GM23338 (cell line): ENCODE results near the gene RAP1A. TPM values are rescaled to one million over a fixed set of nuclear protein-coding genes. Genes with fewer than 3 reads are reported as not detected.

ENCODE experiments used
- ATAC-seq: fragments of 200-7000 bp; cut with Tn5 transposase; 3 replicates; pipeline ENCODE4 v1.9.1; 2020
- DNase-seq: peaks from one replicate; pipeline ENCODE4 v3.0.0-alpha.2; 2015; ENCODE audit warnings: low spot score
- H2AFZ ChIP-seq: fragments of 200-600 bp; sonication (generic); 2 replicates; pipeline ENCODE4 v1.8.0; 2016; ENCODE audit warnings: antibody characterized with exemption, mild to moderate bottlenecking, moderate library complexity
- H3F3A ChIP-seq: fragments of 200-600 bp; sonication (generic); replicated peaks from 2 replicates; pipeline ENCODE4 v1.8.0; 2017; ENCODE audit warnings: antibody characterized with exemption, mixed run types, low read depth
- H3K27ac ChIP-seq: fragments of 200-600 bp; sonication (generic); 2 replicates; pipeline ENCODE4 v1.6.1; 2016; ENCODE audit warnings: low read depth
- H3K27me3 ChIP-seq: fragments of 200-600 bp; sonication (generic); 2 replicates; pipeline ENCODE4 v1.8.0; 2016; ENCODE audit warnings: mild to moderate bottlenecking, mixed run types, moderate library complexity; ENCODE audit not compliant: insufficient read depth
- H3K36me3 ChIP-seq: fragments of 200-600 bp; sonication (generic); 2 replicates; pipeline ENCODE4 v1.8.0; 2016; ENCODE audit warnings: mild to moderate bottlenecking; ENCODE audit not compliant: insufficient read depth
- H3K4me1 ChIP-seq: fragments of 200-600 bp; sonication (generic); 2 replicates; pipeline ENCODE4 v1.8.0; 2016; ENCODE audit warnings: mild to moderate bottlenecking, moderate library complexity; ENCODE audit not compliant: insufficient read depth
- H3K4me2 ChIP-seq: fragments of 200-600 bp; sonication (generic); 2 replicates; pipeline ENCODE4 v1.7.1; 2017; ENCODE audit warnings: mixed run types
- H3K4me3 ChIP-seq: fragments of 200-600 bp; sonication (generic); 2 replicates; pipeline ENCODE4 v1.6.1; 2016; ENCODE audit warnings: mixed run types
- H3K79me2 ChIP-seq: fragments of 200-600 bp; sonication (generic); replicated peaks from 2 replicates; pipeline ENCODE4 v1.8.0; 2017; ENCODE audit warnings: mild to moderate bottlenecking; ENCODE audit not compliant: insufficient read depth
- H3K9me2 ChIP-seq: fragments of 200-600 bp; sonication (generic); 2 replicates; pipeline ENCODE4 v1.8.0; 2017; ENCODE audit not compliant: insufficient read depth
- H4K20me1 ChIP-seq: fragments of 200-600 bp; sonication (generic); replicated peaks from 2 replicates; pipeline ENCODE4 v1.8.0; 2017; ENCODE audit warnings: mild to moderate bottlenecking; ENCODE audit not compliant: insufficient read depth
- H3K27ac Mint-ChIP-seq: 2 replicates; pipeline ENCODE4 v1.8.0; 2020; ENCODE audit warnings: inconsistent platforms, mild to moderate bottlenecking, moderate library complexity, mixed read lengths
- H3K27me3 Mint-ChIP-seq: 3 replicates; pipeline ENCODE4 v1.8.0; 2022; ENCODE audit warnings: low read depth, mild to moderate bottlenecking, moderate library complexity, mixed read lengths, inconsistent platforms; ENCODE audit not compliant: insufficient read depth, poor library complexity
- H3K36me3 Mint-ChIP-seq: 3 replicates; pipeline ENCODE4 v1.8.0; 2021; ENCODE audit warnings: low read depth, mild to moderate bottlenecking, inconsistent platforms, moderate library complexity, mixed read lengths
- H3K4me1 Mint-ChIP-seq: 3 replicates; pipeline ENCODE4 v1.8.0; 2020; ENCODE audit warnings: mild to moderate bottlenecking, inconsistent platforms, mixed read lengths
- H3K4me3 Mint-ChIP-seq: 3 replicates; pipeline ENCODE4 v1.8.0; 2021; ENCODE audit warnings: moderate library complexity, mild to moderate bottlenecking, inconsistent platforms, mixed read lengths
- H3K9me3 Mint-ChIP-seq: 3 replicates; pipeline ENCODE4 v1.8.0; 2020; ENCODE audit warnings: moderate library complexity, mild to moderate bottlenecking, inconsistent platforms, mixed read lengths
- CREB1 ChIP-seq: fragments of 250-450 bp; sonication (Bioruptor Pico); IDR thresholded peaks from 2 replicates; pipeline ENCODE4 v1.5.0; 2020; ENCODE audit warnings: low read depth, mild to moderate bottlenecking, moderate library complexity
- EZH2 ChIP-seq: fragments of 200-600 bp; sonication (generic); IDR thresholded peaks from one replicate; pipeline ENCODE4 v1.8.0; 2017; ENCODE audit warnings: antibody characterized with exemption, mild to moderate bottlenecking, low read depth; ENCODE audit not compliant: unreplicated experiment
- EZH2phosphoT487 ChIP-seq: fragments of 200-600 bp; sonication (generic); IDR thresholded peaks from one replicate; pipeline ENCODE4 v1.8.1; 2018; ENCODE audit warnings: antibody characterized with exemption; ENCODE audit not compliant: unreplicated experiment
- JUNB ChIP-seq: IDR thresholded peaks from one replicate; pipeline ENCODE4 v1.6.1; 2016; ENCODE audit warnings: antibody characterized with exemption; ENCODE audit not compliant: unreplicated experiment
- NANOG ChIP-seq: IDR thresholded peaks from 2 replicates; pipeline ENCODE4 v1.6.1; 2016; ENCODE audit warnings: antibody characterized with exemption, borderline replicate concordance
- POLR2AphosphoS5 ChIP-seq: IDR thresholded peaks from 2 replicates; pipeline ENCODE4 v1.6.1; 2016; ENCODE audit warnings: antibody characterized with exemption, low read depth
- REST ChIP-seq: IDR thresholded peaks from one replicate; pipeline ENCODE4 v1.6.1; 2018; ENCODE audit warnings: antibody characterized with exemption; ENCODE audit not compliant: unreplicated experiment
- STAT1 ChIP-seq: IDR thresholded peaks from one replicate; pipeline ENCODE4 v1.6.1; 2016; ENCODE audit warnings: antibody characterized with exemption; ENCODE audit not compliant: unreplicated experiment
- ZNF114 ChIP-seq: fragments of 250-450 bp; sonication (Bioruptor Pico); IDR thresholded peaks from 2 replicates; pipeline ENCODE4 v1.5.0; 2020; ENCODE audit warnings: mild to moderate bottlenecking, moderate library complexity
- polyA plus RNA-seq: library from polyadenylated mRNA; unstranded; fragments of >200 nt; fragmentation: Nextera tagmentation; extraction: Ambion mirVana; gene quantifications from 2 replicates; pipeline ENCODE4 v1.2.1, GENCODE V29; 2016
- total RNA-seq: library from RNA; depleted of rRNA; stranded (reverse); fragments of >200 nt; shearing (Covaris generic); gene quantifications from 2 replicates; pipeline ENCODE4 v1.2.3, GENCODE V29; 2014
- TF ChIP-seq, protein P1 (sequence below): IDR thresholded peaks from 2 replicates; pipeline ENCODE4 v1.6.1; 2016; ENCODE audit warnings: antibody characterized with exemption
- TF ChIP-seq, protein P2 (sequence below): fragments of 250-450 bp; sonication (Bioruptor Pico); IDR thresholded peaks from 2 replicates; pipeline ENCODE4 v1.5.0; 2020; ENCODE audit warnings: mild to moderate bottlenecking, moderate library complexity

The RAP1A gene
- total and polyA plus RNA-seq, 2 experiments from 2014 or later, result 16.2 to 23.0 TPM

GRCh38 chr1:111581166-111581565 is 38.4 kb upstream of the RAP1A start:
- Histone ChIP-seq H3F3A (no peaks in the 10 kb centered on the region), H3K36me3 (no peaks in the 10 kb centered on the region), H3K4me2 (no peak overlapping the region), H2AFZ (no peak overlapping the region), H3K27ac (no peak overlapping the region), H4K20me1 (no peaks in the 10 kb centered on the region), H3K4me1 (no peaks in the 10 kb centered on the region), H3K4me3 (no peak overlapping the region), H3K79me2 (no peaks in the 10 kb centered on the region), H3K27me3 (no peaks in the 10 kb centered on the region), H3K9me2 (0 out of 2 replicates have a peak, but pooled peaks cover 3% of the 10 kb centered on the region)
- Mint-ChIP-seq H3K27me3 (peaks cover 2% of the 10 kb centered on the region), H3K36me3 (no peaks in the 10 kb centered on the region), H3K4me3 (no peak overlapping the region), H3K9me3 (no peaks in the 10 kb centered on the region), H3K4me1 (no peaks in the 10 kb centered on the region), H3K27ac (no peak overlapping the region)
- DNase-seq (no peak), ATAC-seq (no peak)
- TF ChIP-seq ZNF114 (CRISPR knock-in tag) (no peak), JUNB (no peak), CREB1 (CRISPR knock-in tag) (no peak)

- no peaks in the 10 kb centered on the region for H3K9me3 Mint-ChIP-seq
- no peak for ATAC-seq
- TF ChIP-seq CREB1 (CRISPR knock-in tag), result no peak
- TF ChIP-seq EZH2phosphoT487, result no peak
- TF ChIP-seq POLR2AphosphoS5, result no peak
- no peak for TF ChIP-seq EZH2
- TF ChIP-seq JUNB, result no peak
- no peak for TF ChIP-seq STAT1
- no peak for TF ChIP-seq NANOG
- no peak for TF ChIP-seq REST
- TF ChIP-seq, protein P1, sequence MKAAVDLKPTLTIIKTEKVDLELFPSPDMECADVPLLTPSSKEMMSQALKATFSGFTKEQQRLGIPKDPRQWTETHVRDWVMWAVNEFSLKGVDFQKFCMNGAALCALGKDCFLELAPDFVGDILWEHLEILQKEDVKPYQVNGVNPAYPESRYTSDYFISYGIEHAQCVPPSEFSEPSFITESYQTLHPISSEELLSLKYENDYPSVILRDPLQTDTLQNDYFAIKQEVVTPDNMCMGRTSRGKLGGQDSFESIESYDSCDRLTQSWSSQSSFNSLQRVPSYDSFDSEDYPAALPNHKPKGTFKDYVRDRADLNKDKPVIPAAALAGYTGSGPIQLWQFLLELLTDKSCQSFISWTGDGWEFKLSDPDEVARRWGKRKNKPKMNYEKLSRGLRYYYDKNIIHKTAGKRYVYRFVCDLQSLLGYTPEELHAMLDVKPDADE, result no peak
- TF ChIP-seq, protein P2, sequence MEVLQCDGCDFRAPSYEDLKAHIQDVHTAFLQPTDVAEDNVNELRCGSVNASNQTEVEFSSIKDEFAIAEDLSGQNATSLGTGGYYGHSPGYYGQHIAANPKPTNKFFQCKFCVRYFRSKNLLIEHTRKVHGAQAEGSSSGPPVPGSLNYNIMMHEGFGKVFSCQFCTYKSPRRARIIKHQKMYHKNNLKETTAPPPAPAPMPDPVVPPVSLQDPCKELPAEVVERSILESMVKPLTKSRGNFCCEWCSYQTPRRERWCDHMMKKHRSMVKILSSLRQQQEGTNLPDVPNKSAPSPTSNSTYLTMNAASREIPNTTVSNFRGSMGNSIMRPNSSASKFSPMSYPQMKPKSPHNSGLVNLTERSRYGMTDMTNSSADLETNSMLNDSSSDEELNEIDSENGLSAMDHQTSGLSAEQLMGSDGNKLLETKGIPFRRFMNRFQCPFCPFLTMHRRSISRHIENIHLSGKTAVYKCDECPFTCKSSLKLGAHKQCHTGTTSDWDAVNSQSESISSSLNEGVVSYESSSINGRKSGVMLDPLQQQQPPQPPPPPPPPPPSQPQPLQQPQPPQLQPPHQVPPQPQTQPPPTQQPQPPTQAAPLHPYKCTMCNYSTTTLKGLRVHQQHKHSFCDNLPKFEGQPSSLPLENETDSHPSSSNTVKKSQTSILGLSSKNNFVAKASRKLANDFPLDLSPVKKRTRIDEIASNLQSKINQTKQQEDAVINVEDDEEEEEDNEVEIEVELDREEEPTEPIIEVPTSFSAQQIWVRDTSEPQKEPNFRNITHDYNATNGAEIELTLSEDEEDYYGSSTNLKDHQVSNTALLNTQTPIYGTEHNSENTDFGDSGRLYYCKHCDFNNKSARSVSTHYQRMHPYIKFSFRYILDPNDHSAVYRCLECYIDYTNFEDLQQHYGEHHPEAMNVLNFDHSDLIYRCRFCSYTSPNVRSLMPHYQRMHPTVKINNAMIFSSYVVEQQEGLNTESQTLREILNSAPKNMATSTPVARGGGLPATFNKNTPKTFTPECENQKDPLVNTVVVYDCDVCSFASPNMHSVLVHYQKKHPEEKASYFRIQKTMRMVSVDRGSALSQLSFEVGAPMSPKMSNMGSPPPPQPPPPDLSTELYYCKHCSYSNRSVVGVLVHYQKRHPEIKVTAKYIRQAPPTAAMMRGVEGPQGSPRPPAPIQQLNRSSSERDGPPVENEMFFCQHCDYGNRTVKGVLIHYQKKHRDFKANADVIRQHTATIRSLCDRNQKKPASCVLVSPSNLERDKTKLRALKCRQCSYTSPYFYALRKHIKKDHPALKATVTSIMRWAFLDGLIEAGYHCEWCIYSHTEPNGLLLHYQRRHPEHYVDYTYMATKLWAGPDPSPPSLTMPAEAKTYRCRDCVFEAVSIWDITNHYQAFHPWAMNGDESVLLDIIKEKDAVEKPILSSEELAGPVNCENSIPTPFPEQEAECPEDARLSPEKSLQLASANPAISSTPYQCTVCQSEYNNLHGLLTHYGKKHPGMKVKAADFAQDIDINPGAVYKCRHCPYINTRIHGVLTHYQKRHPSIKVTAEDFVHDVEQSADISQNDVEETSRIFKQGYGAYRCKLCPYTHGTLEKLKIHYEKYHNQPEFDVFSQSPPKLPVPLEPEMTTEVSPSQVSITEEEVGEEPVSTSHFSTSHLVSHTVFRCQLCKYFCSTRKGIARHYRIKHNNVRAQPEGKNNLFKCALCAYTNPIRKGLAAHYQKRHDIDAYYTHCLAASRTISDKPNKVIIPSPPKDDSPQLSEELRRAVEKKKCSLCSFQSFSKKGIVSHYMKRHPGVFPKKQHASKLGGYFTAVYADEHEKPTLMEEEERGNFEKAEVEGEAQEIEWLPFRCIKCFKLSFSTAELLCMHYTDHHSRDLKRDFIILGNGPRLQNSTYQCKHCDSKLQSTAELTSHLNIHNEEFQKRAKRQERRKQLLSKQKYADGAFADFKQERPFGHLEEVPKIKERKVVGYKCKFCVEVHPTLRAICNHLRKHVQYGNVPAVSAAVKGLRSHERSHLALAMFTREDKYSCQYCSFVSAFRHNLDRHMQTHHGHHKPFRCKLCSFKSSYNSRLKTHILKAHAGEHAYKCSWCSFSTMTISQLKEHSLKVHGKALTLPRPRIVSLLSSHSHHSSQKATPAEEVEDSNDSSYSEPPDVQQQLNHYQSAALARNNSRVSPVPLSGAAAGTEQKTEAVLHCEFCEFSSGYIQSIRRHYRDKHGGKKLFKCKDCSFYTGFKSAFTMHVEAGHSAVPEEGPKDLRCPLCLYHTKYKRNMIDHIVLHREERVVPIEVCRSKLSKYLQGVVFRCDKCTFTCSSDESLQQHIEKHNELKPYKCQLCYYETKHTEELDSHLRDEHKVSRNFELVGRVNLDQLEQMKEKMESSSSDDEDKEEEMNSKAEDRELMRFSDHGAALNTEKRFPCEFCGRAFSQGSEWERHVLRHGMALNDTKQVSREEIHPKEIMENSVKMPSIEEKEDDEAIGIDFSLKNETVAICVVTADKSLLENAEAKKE (CRISPR knock-in tag), result no peak
- no peak for TF ChIP-seq ZNF114 (CRISPR knock-in tag)
These were observed 37.6 kb upstream of the RAP1A start for GRCh38 chr1:111582016-111582415.

More at GRCh38 chr1:111582016-111582415, 37.6 kb upstream of the RAP1A start:
- no peak overlapping the region for H2AFZ ChIP-seq
- H3K4me3 ChIP-seq, result no peak overlapping the region
- DNase-seq, result no peak
- no peaks in the 10 kb centered on the region for H3F3A ChIP-seq
- H3K4me1 ChIP-seq, result no peaks in the 10 kb centered on the region
- H3K27me3 ChIP-seq, result no peaks in the 10 kb centered on the region
- H3K4me1 Mint-ChIP-seq, result no peaks in the 10 kb centered on the region
- 0 out of 2 replicates have a peak, but pooled peaks cover 3% of the 10 kb centered on the region for H3K9me2 ChIP-seq
- H3K4me3 Mint-ChIP-seq, result no peak overlapping the region
- H4K20me1 ChIP-seq, result no peaks in the 10 kb centered on the region
- H3K36me3 ChIP-seq, result no peaks in the 10 kb centered on the region
- no peaks in the 10 kb centered on the region for H3K36me3 Mint-ChIP-seq
- no peak overlapping the region for H3K27ac Mint-ChIP-seq
- no peak overlapping the region for H3K27ac ChIP-seq
- H3K27me3 Mint-ChIP-seq, result peaks cover 2% of the 10 kb centered on the region
- H3K79me2 ChIP-seq, result no peaks in the 10 kb centered on the region
- no peak overlapping the region for H3K4me2 ChIP-seq
